Fibroblast of skin of abdomen (primary cell): ENCODE measurements around the gene ZFR.
"Not testable (repeated sequence)": the region's sequence is repeated elsewhere in the genome, so short reads cannot be mapped to it uniquely, and the experiment has no call there.

ENCODE experiments used
- DNase-seq: peaks from one replicate; pipeline ENCODE4 v3.0.0-alpha.2; 2013

ZFR gene

GRCh38 chr5:32450952-32451351 lies 6.4 kb upstream of the ZFR start:
- DNase-seq = no peak

DNA sequence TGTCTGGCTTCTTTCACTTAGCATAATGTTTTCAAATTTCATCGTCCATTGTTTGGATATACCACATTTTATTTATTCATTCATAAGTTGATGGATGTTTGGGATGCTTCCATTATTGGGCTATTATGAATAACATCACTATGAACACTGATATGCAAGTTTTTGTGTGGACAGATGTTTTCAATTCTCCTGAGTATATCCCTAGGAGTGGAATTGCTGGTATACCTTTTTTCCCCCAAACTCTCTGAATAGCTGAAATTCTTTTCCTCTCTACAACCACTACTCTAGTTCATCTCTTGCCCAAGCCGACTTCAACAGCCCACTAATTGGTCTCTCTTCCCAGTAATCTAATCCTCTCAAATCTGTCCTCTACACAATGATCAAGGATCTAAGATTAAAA lies 4.7 kb upstream of the ZFR start:
- peak; percentile 64 for DNase-seq

GRCh38 chr5:32446630-32447029 lies 2.1 kb upstream of the ZFR start:
- DNase-seq = no peak

- no peak for DNase-seq
Observed at GRCh38 chr5:32445831-32446614, 1.5 kb upstream of the ZFR start.

DNA sequence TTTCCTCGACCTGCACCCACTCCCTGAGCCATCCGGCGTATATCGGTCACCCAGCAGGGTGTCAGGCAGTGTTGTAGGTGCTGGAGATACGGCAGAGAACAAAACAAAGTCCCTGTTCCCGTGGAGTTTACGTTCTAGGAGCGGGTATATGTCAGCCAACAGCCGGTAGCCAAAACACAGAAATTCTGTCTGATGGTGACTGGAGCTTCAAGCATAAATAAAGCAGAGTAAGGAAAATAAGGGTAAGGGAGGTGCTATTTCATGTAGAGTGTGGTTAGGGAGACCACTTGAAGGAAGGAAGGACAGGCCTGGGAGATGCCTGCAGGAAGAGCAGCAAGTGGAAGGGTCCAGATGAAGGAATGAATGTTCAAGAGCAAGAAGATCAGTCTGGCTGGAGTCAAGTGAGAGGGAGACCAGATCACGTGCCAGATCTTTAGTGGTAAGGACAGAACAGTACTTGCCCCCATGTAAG lies 783 bp upstream of the ZFR start:
- DNase-seq = no peak

GRCh38 chr5:32443541-32444430 lies 754 bp downstream of the ZFR start:
- DNase-seq = peak; percentile 46

- DNase-seq = peak; percentile 36
Observed at GRCh38 chr5:32443145-32443540, 1.4 kb downstream of the ZFR start.

DNA sequence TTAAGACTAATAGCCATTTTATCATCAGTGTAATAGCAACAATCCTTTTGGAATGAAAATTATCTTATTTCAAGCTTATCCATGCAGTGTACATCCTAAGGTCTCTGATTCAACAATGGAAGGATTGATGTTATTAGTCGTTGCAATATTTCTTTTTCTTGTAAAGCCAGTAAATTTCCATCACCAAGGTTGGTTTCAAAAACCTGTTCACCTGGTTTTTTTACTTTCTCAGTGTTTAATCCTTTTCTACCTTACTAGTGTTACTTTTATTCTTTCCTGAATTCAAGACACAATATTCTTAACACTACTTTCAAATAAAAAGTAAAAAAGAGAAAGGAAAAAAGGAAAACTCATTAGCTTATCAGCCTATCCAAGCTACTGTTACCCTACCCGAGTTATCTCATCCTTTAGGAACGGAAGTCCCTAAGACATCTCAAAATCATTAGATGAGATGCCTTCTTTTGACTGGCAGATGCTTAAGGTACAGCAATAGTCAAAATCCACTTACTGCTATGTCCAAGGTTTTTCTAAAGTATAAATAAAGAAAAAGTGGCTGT lies 5.4 kb downstream of the ZFR start:
- DNase-seq = no peak

DNA sequence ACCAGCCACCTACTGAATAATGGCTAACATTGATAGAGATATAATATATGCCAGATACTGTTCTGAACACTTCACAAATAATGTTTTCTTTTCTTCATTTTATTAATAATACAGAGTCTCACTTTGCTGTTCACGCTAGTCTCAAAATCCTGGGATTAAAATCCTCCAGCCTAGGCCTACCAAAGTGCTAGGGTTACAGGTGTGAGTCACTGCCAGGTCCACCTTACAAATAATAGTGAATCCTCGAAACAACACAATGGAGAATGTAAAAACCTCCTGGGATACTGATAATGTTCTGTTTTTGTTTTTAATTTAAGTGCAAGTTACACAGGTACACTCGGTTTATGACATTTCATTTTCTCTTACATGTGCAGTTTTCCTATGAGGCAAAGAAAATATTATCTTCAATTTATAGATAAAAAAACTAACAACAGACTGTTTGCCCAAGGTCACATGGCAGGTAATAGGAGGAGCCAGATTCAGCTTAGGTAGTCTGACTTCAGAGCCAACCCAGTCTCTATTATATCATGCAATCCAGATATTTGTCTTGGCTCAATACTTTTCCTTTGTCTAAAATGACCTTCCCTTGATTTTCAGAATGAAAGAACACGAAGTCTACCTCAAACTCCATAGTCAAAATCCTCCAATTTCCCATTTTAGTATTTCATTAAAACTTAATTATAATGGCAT lies 7.8 kb downstream of the ZFR start:
- no peak for DNase-seq

- DNase-seq = no peak
Observed at GRCh38 chr5:32435383-32435782, 9.2 kb downstream of the ZFR start.

- DNase-seq = no peak
Observed at GRCh38 chr5:32434221-32434620, 10.3 kb downstream of the ZFR start.

GRCh38 chr5:32432633-32433032 lies 11.9 kb downstream of the ZFR start:
- no peak for DNase-seq

DNA sequence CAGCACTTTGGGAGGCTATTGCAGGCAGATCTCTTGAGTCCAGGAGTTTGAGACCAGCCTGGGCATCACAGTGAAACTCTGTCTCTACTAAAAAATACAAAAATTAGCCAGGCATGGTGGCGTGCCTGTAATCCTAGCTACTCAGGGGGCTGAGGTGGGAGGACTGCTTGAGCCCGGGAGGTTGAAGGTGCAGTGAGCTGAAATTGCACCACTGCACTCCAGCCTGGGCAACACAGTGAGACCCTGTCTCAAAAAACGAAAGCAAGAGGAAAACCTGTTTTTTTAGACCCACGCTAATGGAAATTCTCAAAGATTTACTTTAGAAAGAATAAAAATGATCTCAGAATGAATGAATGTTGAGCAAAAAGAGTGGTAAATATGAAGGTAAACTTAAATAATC lies 13.7 kb downstream of the ZFR start:
- DNase-seq = not testable (repeated sequence)

DNA sequence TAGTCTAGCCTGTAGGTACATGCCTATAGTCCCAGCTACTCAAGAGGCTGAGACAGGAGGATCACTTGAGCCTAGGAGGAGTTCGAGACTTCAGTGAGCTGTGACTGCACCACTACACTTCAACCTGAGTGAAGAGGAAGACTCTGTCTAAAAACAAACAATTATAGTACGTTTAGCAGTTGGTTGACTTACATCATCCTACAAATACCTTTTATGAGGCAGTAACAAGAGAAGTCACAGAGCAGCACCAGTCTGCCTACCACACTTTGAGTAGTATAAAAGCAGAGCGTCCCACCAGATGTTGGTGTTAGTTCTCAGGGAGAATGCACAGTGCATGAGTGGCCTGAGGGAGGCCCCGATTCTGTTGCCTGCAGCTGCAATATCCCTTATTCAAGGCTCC lies 16.1 kb downstream of the ZFR start:
- DNase-seq = no peak

DNA sequence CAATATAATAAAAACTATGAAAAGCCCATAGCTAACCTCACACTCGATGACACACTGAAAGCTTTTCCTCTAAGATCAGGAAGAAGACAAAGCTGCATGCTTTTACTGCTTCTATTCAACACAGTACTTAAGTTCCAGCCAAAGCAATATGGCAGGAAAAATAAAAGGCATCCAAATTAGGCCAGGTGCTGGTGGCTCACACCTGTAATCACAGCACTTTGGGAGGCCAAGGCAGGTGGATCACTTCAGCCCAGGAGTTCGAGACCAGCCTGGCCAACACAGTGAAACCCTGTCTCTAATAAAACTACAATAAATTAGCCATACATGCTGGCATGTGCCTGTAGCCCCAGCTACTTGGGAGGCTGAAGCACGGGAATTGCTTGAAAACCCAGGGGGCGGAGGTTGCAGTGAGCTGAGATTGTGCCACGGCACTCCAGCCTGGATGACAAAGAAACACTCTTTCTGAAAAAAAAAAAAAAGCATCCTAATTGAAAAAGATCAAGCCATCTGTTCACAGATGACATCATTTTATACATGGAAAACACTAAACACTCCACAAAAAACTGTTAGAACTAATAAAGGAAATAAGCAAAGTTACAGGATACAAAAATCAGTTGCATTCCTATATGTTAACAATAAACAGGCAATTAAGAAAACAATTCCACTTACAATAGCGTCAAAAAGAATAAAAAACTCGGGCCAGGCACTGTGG lies 17.9 kb downstream of the ZFR start:
- DNase-seq = no peak

- DNase-seq = no peak
Observed at GRCh38 chr5:32422697-32423096, 21.8 kb downstream of the ZFR start.

DNA sequence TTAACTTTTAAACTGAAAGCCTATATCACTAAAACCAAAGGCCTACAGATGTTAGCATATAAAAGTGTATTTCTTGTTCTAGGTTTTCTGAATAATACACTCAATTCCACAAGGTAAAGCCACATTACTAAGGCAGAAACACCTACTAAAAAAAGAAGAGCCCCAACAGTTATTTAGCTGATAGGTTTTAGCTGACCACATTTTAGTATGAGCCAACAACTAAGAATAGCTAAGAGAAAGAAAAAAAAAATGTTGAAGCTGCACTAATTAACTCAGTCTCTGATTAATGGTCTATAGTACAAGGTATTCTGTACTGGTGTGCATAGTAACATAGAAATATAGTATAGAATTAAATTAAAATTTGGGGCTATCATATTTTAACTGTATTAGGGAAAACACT lies 23.5 kb downstream of the ZFR start:
- no peak for DNase-seq

- DNase-seq = peak; percentile 64
Observed at GRCh38 chr5:32420506-32420905, 24.0 kb downstream of the ZFR start.

GRCh38 chr5:32419791-32420190 lies 24.7 kb downstream of the ZFR start:
- no peak for DNase-seq

GRCh38 chr5:32413466-32414263 lies 30.9 kb downstream of the ZFR start:
- no peak for DNase-seq

GRCh38 chr5:32410630-32411029 lies 33.9 kb downstream of the ZFR start:
- DNase-seq = no peak
